GM21786 (cell line): ENCODE data around the gene EPB41L1.

ENCODE experiments used
- ATAC-seq: cut with Tn5 transposase; IDR thresholded peaks from one replicate; pipeline ENCODE4 v1.9.1; 2021; ENCODE audit not compliant: unreplicated experiment

EPB41L1 gene

DNA sequence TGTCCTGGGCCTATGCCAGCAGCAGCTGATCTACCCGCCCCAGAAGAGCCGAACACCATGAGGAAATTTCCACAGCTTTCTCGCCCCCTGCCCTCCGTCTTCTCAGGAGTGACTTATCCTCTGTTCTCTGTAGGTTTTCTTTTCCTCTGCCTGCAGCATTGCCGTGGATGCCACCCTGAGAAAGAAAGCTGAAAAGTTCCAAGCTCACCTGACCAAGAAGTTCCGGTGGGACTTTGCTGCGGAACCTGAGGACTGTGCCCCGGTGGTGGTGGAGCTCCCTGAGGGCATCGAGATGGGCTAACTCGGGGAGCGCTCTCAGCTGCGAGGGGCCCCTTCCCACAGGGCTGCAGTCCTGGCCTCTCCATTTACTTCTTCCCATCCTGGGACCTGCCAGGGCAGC is 100.9 kb downstream of the EPB41L1 start:
- ATAC-seq = no peak

DNA sequence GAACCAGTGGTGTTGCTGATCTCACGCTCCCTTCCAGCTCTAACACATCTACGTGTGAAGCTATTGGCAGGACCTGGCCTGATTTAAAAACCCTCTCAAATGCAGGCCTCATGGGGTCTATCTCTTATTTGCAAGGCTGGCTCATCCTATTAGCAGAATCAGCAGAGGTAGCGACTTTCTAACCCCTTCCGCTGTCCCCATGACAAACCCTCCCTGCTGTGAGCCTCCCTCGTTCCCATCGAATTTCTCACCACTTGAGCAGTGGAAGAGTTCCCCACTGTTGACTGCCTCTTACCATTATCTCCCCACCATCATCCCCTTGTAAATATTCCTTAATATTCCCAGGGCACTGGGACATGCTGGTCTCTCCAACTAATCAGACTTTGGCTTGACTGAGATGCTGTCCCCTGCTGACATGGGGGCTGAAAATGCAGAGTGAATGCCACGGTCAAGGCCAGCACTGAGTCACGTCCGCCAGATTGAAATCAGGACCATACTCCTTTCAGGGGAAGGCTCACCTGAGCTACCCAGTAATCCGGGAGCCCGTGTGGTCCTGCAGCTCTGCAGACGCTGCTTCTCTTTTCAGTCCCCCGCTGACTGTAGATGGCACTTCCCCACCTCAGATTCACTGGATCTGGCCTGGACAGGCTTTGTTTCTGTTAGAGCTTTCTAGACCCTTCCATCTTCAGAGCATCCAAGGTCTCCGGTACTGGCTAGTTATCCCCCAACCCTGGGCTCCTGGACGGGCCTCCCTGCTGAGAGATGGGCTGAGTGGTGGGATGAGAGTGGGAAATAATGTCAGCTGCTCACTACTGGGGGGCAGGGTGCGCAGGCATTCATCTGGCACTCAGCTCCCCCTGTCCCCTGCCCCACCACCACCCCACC is 104.9 kb downstream of the EPB41L1 start:
- no peak for ATAC-seq

DNA sequence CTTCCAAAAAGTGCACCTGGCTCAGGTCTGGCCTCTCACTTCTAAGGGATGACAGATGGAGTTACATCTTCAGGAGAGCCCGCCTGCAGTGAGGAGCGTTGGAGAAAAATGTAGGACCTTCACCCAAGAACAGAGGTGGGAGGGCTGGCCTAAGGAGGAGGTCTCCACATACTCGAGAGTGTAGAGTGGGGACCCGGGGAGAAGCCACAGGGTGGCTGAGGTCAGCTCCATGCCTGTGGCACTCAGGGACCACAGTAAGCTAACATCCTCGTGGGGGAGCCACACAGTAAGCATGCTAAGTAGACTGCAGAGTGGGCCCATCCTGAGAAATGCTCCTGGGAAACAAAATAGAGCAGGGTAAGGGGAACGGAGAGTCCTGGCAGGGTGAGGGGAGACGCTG is 105.8 kb downstream of the EPB41L1 start:
- ATAC-seq = no peak

DNA sequence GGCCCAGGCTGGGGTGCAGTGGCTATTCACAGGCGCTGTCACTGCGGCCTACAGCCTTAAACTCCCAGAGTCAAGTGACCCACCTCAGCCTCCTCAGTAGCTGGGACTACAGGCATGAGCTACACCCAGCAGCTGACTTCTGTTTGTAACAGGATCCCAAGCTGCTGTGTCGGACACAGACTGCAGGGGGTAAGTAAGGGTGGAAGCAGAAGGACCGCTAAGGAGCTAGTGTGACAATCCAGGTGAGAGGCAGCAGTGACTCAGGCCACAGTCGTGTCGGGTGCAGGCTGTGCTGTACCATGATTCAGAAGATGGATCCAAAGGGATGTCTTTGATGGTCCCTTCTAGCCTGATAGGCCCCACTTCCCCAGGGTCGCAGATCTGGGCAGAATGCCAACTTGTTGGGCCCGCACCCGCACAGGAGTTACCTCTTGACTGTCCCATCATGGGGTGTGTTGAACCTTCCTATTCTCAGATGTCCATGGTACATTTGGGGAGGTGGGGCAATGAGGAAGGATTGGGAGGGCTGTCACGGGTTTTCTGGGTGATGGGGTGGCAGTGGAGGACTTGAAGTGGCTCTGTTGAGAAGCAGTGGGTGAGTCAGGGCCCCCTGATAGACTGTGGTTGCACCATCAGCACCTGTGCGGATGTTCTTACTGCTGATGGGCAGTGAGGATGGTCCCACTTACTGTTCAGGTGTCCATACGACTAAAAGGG is 107.0 kb downstream of the EPB41L1 start:
- ATAC-seq = no peak

DNA sequence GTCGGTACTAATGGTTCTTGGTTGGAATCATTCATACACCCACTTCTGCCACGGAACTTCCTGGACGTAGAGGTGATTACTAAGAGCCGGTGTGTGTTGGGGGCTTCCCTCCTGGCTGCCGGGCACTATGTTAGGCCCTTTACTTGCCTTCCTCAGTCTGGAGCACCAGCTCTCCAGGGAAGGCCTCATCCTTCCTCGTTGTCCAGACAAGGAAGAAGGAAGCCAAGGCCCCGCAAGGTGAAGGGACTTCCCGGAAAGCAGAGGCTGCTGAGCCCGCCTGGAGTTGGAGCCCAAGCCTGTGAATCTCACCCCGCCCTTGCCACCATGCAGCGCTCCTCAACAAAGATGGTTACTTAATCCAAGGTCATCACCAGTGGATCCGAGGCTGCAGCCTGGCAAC is 107.9 kb downstream of the EPB41L1 start:
- no peak for ATAC-seq

DNA sequence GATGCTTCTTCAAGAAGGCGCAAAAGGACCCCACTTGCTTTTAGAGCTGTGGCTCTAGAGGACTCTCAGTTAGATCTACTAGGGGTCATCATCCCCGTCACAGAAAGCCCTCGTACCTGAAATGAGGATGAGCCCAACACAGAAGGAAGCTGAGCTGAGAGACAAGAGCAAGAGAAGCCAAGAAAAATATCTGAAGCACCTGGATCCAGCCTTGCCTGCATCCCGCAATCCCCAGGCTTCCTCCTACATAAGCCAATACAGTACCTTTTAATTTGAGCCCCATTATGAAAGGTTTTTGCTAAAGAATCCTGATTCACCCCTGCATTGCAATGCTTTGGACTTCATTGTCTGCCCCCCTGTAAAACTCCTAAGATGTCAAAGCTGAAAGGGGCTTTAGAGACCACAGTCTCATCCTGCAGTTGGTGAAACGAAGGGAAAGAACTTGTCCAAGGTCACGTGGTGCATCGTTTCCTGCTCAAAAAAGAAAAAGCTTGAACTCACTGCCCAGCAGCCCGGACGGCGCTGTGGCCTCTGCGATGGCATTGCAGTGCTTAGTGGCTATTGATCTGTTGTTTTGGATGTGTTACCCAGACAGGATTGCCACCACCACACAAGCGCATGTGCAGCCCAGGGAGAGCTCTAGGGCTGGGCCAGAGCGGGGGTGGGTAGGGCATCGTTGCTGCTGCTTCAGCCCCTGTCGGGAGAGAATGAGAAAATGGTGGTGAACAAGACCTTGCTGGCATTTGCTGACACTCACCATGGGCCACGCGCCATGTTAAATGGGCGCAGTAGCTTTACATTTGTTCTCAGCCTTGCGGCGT is 110.1 kb downstream of the EPB41L1 start:
- no peak for ATAC-seq

DNA sequence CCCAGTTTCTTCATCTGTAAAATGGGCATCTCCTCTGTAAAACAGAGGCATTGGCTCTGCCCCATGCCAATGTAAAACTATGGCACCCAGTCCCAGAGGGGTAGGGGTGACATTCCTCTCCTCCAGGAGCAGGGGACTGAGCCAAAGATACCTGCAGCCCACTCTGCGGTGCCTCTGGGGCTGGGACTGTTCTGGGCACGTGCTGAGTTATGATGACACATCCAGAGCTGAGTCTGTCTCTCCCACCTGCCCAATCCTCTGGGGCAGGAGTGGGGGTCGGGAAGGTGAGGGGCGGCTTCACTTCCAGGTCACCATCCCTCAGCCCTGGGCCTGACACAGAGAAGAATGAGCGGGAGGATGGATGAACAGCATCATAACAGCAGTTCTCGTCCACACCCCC is 111.6 kb downstream of the EPB41L1 start:
- ATAC-seq = no peak

GRCh38 chr20:36267605-36268381 is 113.3 kb downstream of the EPB41L1 start:
- no peak for ATAC-seq

- ATAC-seq = no peak
Observed at GRCh38 chr20:36268440-36269342, 114.2 kb downstream of the EPB41L1 start.

GRCh38 chr20:36269507-36269906 is 115.0 kb downstream of the EPB41L1 start:
- ATAC-seq = no peak

DNA sequence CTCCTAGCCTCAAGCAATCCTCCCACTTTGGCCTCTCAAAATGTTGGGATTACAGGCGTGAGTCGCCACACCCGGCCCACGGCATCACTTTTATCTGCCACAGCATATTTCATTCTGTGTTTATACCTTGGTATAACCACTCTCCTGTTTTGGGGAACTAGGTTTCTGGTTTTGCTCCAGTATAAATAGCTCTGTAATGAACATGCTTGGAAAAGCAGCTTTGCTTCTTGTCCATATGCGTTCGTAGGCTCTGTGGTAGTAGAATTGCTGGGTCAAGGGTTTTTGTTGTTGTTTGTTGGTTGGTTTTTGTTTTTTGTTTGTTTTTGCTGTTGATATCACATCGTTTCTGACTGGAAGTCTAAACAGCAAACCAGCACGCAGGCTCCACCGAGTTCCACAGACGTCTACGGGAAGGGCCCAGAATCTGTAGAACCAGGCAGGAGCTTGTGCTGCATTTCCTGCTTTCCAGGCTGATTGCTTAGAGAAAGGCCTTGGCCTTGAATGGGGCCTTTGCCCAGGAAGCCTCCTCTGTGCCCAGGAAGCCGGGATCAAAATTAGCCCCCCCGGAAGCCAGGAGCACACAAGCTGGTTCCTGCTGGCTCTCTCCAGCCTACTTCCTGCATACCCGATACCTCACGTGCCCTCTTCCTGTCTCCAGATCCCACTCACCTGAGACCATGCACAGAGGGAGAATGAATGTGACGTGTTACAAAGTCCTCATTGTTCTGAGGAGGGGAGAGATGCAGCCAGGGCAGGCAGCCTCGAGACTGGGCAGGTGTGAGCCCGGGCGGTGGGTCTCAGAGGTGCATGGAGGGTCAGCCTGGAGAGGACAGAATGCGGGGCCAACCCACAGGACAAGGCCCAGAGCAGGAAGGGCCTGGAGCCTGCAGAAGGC is 116.5 kb downstream of the EPB41L1 start:
- no peak for ATAC-seq

- no peak for ATAC-seq
Observed at GRCh38 chr20:36271639-36272546, 117.4 kb downstream of the EPB41L1 start.

GRCh38 chr20:36272547-36273220 is 118.1 kb downstream of the EPB41L1 start:
- no peak for ATAC-seq

DNA sequence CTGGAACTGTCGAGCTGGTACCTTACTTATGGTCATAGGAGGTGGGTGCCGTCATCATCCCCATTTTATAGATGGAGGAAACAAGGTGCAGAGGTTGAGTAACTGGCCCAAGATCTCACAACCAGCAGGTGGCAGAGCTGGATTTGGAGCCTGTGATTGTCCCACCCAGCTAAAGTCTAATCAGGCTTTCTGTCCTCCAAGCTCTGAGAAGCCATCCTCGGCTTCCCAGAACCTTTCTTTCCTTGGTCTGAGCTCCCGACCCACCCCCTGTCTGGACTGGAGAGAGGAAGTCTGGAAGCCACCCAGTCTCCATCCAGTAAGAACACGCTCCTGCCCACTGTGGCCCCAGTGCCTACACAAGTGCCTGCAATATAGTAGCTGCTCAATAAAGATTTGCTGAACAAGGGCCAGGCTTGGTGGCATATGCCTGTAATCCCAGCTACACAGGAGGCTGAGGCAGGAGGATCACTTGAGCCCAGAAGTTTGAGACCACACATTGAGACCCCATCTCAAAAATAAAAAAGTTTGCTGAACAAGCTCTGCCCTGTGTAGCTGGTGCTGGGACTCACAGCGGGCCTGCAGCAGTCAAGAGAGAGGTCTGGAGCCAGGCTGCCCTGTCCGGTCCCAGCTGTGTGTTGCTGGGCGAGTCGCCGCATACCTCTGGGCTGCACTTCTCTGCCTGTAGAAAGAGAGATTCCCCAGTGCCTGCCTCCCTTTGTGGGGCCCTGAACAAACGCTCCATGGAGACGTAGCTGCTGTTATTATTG is 119.1 kb downstream of the EPB41L1 start:
- no peak for ATAC-seq

- ATAC-seq = no peak
Observed at GRCh38 chr20:36274181-36274841, 119.8 kb downstream of the EPB41L1 start.

DNA sequence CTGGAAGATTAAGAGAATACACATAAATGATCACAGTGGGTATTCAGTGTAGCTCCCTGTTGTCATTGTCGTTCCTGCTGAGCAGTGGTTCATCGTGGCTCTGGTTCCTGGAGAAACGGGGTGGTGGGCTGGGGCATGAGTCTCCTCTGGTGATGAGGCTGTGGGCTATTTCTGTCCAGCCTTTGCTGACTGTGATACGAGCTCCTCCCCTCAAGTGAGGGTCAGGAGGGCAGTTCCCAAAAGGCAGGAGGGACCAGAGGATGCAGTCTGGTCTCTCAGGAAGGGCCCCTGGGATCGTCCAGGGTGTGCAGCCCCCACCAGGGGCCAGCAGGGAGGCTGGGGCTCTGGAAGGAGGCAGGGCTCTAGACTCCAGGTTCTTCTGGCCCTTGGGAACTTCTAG is 120.5 kb downstream of the EPB41L1 start:
- ATAC-seq = no peak
